Neural cell (in vitro differentiated cells): Measurements from ENCODE around the gene GRAMD1B. TPM values are rescaled to one million over a fixed set of nuclear protein-coding genes. Genes with fewer than 3 reads are reported as not detected.

ENCODE experiments used
- H2AFZ ChIP-seq: fragments of 200-600, 300-800 bp; sonication (generic), shearing (Covaris generic); 2 replicates; pipeline ENCODE4 v1.6.0; 2014; ENCODE audit warnings: low read depth, mild to moderate bottlenecking, antibody characterized with exemption, low read length, moderate library complexity
- H3F3A ChIP-seq: fragments of 200-600 bp; shearing (Covaris generic); 2 replicates; pipeline ENCODE4 v1.6.1; 2016; ENCODE audit warnings: mild to moderate bottlenecking, moderate library complexity, mixed read lengths, antibody characterized with exemption, low read length; ENCODE audit not compliant: insufficient read depth, poor library complexity, severe bottlenecking
- H3K27ac ChIP-seq: fragments of 200-600, 300-800 bp; sonication (generic), shearing (Covaris generic); 2 replicates; pipeline ENCODE4 v1.5.1; 2014; ENCODE audit warnings: mild to moderate bottlenecking, low read length, moderate library complexity
- H3K27me3 ChIP-seq: fragments of 300-800, 200-600 bp; sonication (generic), shearing (Covaris generic); 2 replicates; pipeline ENCODE4 v1.6.0; 2014; ENCODE audit warnings: mild to moderate bottlenecking, low read depth, low read length, moderate library complexity; ENCODE audit not compliant: insufficient read depth
- H3K36me3 ChIP-seq: fragments of 300-800, 200-600 bp; sonication (generic), shearing (Covaris generic); 2 replicates; pipeline ENCODE4 v1.5.1; 2014; ENCODE audit warnings: mild to moderate bottlenecking, antibody characterized with exemption, low read length, moderate library complexity; ENCODE audit not compliant: insufficient read depth
- H3K4me2 ChIP-seq: fragments of 300-800, 200-600 bp; sonication (generic), shearing (Covaris generic); 2 replicates; pipeline ENCODE4 v1.6.0; 2014; ENCODE audit warnings: mild to moderate bottlenecking, low read length
- H3K4me3 ChIP-seq: fragments of 300-800, 200-600 bp; sonication (generic), shearing (Covaris generic); 2 replicates; pipeline ENCODE4 v1.5.1; 2014; ENCODE audit warnings: mild to moderate bottlenecking, low read length, moderate library complexity
- H3K79me2 ChIP-seq: fragments of 200-600 bp; shearing (Covaris generic); replicated peaks from 2 replicates; pipeline ENCODE4 v1.6.0; 2014; ENCODE audit warnings: mild to moderate bottlenecking, low read length, moderate library complexity; ENCODE audit not compliant: insufficient read depth
- H3K9ac ChIP-seq: fragments of 300-800, 200-600 bp; sonication (generic), shearing (Covaris generic); 2 replicates; pipeline ENCODE4 v1.6.1; 2016; ENCODE audit warnings: mild to moderate bottlenecking, low read length, mixed read lengths
- H3K9me2 ChIP-seq: fragments of 200-600 bp; shearing (Covaris generic); 2 replicates; pipeline ENCODE4 v1.6.1; 2016; ENCODE audit warnings: mild to moderate bottlenecking, low read length, mixed read lengths; ENCODE audit not compliant: insufficient read depth
- H3K9me3 ChIP-seq: fragments of 200-600, 300-800 bp; sonication (generic), shearing (Covaris generic); 2 replicates; pipeline ENCODE4 v1.6.1; 2016; ENCODE audit warnings: mild to moderate bottlenecking, mixed run types, low read length, moderate library complexity, mixed read lengths
- H4K20me1 ChIP-seq: fragments of 200-600 bp; shearing (Covaris generic); 2 replicates; pipeline ENCODE4 v1.6.1; 2016; ENCODE audit warnings: mild to moderate bottlenecking, mixed run types; ENCODE audit not compliant: insufficient read depth
- EP300 ChIP-seq: fragments of 450-650 bp; conservative IDR thresholded peaks from 2 replicates; pipeline ENCODE4 v1.6.1; 2014; ENCODE audit warnings: antibody characterized with exemption, mild to moderate bottlenecking, moderate library complexity; ENCODE audit not compliant: poor library complexity, severe bottlenecking
- EZH2 ChIP-seq: fragments of 200-600, 300-800 bp; shearing (Covaris generic), sonication (generic); IDR thresholded peaks from 2 replicates; pipeline ENCODE4 v1.6.1; 2014; ENCODE audit warnings: antibody characterized with exemption, low read length, borderline replicate concordance, mild to moderate bottlenecking; ENCODE audit not compliant: insufficient read depth, poor library complexity, severe bottlenecking
- MXI1 ChIP-seq: fragments of 450-650 bp; conservative IDR thresholded peaks from 2 replicates; pipeline ENCODE4 v1.6.1; 2014; ENCODE audit warnings: antibody characterized with exemption, mild to moderate bottlenecking; ENCODE audit not compliant: poor library complexity, severe bottlenecking
- POLR2AphosphoS5 ChIP-seq: IDR thresholded peaks from 2 replicates; pipeline ENCODE4 v1.6.1; 2012
- RAD21 ChIP-seq: fragments of 450-650 bp; conservative IDR thresholded peaks from 2 replicates; pipeline ENCODE4 v1.6.1; 2014; ENCODE audit warnings: antibody characterized with exemption, mild to moderate bottlenecking, moderate library complexity
- SMC3 ChIP-seq: fragments of 450-650 bp; conservative IDR thresholded peaks from 2 replicates; pipeline ENCODE4 v1.6.1; 2014; ENCODE audit warnings: antibody characterized with exemption, mild to moderate bottlenecking, moderate library complexity; ENCODE audit not compliant: poor library complexity
- TAF1 ChIP-seq: IDR thresholded peaks from 2 replicates; pipeline ENCODE4 v1.6.1; 2012; ENCODE audit warnings: low read depth
- polyA plus RNA-seq: library from polyadenylated mRNA; depleted of rRNA; stranded (reverse); fragments of >200 nt; gene quantifications from 2 replicates; pipeline ENCODE4 v1.2.3, GENCODE V29; 2014
- TF ChIP-seq, protein P1 (sequence below): IDR thresholded peaks from 2 replicates; pipeline ENCODE4 v1.6.1; 2012; ENCODE audit warnings: borderline replicate concordance
- TF ChIP-seq, protein P2 (sequence below): fragments of 450-650 bp; IDR thresholded peaks from 2 replicates; pipeline ENCODE4 v1.5.1; 2014; ENCODE audit warnings: antibody characterized with exemption, mild to moderate bottlenecking, moderate library complexity; ENCODE audit not compliant: poor library complexity, severe bottlenecking

Gene GRAMD1B
- polyA plus RNA-seq, 1 donor from 2014 or later: 1.5 TPM

DNA sequence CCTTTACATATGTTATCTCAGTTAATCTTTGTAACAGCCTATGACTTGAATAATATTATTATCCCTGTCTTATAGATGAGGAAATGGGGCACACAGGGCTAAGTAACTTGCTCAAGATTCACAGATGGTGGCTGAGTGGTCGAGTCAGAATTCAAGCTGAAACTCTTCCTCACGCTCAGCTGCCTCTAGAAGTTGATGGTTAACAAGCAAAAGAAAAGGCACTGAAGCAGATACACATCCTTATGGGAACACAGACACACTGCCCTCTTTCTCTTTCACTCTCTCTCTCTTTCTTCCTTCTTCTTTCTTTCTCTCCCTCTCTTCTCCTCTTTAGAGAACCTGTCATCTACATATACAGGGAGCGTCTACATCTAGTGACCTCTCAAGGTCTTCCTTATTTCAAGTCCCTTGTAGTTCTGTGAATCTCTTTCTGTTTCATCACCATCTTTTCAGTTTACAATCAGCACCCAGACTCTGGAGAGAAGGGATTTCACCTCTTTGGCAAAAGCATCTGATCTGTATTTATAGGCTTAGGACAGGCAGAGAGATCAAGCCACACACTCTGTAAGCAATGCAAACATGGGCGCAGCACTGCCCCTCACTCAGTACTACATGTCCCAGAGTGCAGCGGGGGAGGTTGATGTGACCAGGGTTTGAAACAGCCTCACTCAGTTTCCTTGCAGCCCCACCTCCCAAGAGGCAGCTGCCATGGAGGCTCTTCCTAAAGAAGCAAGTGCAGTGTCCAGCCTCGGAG lies 75.7 kb downstream of the GRAMD1B start:
- no peaks in the 10 kb centered on the region for H4K20me1 ChIP-seq
- no peak overlapping the region for H3K27ac ChIP-seq
- no peaks in the 10 kb centered on the region for H3K27me3 ChIP-seq
- H3F3A ChIP-seq: no peaks in the 10 kb centered on the region
- H3K9me2 ChIP-seq: no peaks in the 10 kb centered on the region
- no peak overlapping the region for H3K4me3 ChIP-seq
- no peaks in the 10 kb centered on the region for H3K79me2 ChIP-seq
- no peak overlapping the region for H3K9ac ChIP-seq
- no peaks in the 10 kb centered on the region for H3K36me3 ChIP-seq
- no peaks in the 10 kb centered on the region for H3K9me3 ChIP-seq
- TF ChIP-seq, protein P1, sequence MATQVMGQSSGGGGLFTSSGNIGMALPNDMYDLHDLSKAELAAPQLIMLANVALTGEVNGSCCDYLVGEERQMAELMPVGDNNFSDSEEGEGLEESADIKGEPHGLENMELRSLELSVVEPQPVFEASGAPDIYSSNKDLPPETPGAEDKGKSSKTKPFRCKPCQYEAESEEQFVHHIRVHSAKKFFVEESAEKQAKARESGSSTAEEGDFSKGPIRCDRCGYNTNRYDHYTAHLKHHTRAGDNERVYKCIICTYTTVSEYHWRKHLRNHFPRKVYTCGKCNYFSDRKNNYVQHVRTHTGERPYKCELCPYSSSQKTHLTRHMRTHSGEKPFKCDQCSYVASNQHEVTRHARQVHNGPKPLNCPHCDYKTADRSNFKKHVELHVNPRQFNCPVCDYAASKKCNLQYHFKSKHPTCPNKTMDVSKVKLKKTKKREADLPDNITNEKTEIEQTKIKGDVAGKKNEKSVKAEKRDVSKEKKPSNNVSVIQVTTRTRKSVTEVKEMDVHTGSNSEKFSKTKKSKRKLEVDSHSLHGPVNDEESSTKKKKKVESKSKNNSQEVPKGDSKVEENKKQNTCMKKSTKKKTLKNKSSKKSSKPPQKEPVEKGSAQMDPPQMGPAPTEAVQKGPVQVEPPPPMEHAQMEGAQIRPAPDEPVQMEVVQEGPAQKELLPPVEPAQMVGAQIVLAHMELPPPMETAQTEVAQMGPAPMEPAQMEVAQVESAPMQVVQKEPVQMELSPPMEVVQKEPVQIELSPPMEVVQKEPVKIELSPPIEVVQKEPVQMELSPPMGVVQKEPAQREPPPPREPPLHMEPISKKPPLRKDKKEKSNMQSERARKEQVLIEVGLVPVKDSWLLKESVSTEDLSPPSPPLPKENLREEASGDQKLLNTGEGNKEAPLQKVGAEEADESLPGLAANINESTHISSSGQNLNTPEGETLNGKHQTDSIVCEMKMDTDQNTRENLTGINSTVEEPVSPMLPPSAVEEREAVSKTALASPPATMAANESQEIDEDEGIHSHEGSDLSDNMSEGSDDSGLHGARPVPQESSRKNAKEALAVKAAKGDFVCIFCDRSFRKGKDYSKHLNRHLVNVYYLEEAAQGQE: no peak
- TF ChIP-seq MXI1 (no peak), EZH2 (no peak), EP300 (no peak), POLR2AphosphoS5 (no peak), RAD21 (no peak), TAF1 (no peak), SMC3 (no peak)
- TF ChIP-seq, protein P2, sequence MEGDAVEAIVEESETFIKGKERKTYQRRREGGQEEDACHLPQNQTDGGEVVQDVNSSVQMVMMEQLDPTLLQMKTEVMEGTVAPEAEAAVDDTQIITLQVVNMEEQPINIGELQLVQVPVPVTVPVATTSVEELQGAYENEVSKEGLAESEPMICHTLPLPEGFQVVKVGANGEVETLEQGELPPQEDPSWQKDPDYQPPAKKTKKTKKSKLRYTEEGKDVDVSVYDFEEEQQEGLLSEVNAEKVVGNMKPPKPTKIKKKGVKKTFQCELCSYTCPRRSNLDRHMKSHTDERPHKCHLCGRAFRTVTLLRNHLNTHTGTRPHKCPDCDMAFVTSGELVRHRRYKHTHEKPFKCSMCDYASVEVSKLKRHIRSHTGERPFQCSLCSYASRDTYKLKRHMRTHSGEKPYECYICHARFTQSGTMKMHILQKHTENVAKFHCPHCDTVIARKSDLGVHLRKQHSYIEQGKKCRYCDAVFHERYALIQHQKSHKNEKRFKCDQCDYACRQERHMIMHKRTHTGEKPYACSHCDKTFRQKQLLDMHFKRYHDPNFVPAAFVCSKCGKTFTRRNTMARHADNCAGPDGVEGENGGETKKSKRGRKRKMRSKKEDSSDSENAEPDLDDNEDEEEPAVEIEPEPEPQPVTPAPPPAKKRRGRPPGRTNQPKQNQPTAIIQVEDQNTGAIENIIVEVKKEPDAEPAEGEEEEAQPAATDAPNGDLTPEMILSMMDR: no peak
- H3K4me2 ChIP-seq: no peak overlapping the region
- H2AFZ ChIP-seq: no peak overlapping the region

DNA sequence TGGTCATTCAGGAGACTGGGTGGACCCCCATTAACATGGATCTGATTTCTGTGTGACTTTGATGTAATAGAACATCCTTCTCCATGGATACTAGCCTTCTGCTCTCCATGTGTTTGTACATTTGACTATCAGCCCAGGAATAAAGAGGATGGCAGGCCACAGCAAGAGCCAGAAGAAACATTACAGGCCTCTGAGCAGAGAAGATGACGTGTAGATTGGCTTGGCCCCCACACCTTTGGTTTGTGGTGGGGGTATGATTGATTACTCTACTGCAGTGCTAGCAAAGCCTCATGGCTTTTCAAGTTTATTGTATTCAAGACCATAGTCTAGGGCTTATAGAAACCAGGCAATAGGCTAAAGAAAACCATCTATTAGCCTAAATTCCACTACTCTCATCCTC lies 77.0 kb downstream of the GRAMD1B start:
- TF ChIP-seq SMC3: no peak
- no peak for TF ChIP-seq POLR2AphosphoS5
- TF ChIP-seq TAF1: no peak
- TF ChIP-seq, protein P2: no peak
- no peak for TF ChIP-seq EZH2
- TF ChIP-seq, protein P1: no peak
- TF ChIP-seq RAD21: no peak
- Histone ChIP-seq H3F3A (no peaks in the 10 kb centered on the region), H4K20me1 (no peaks in the 10 kb centered on the region), H3K27ac (no peak overlapping the region), H3K9me2 (no peaks in the 10 kb centered on the region), H3K27me3 (no peaks in the 10 kb centered on the region), H3K9me3 (no peaks in the 10 kb centered on the region), H3K4me3 (no peak overlapping the region), H3K79me2 (no peaks in the 10 kb centered on the region), H2AFZ (no peak overlapping the region), H3K36me3 (no peaks in the 10 kb centered on the region), H3K4me2 (no peak overlapping the region), H3K9ac (no peak overlapping the region)
